ENCODE data around the gene ACP5. TPM values are rescaled to one million over a fixed set of nuclear protein-coding genes. Genes with fewer than 3 reads are reported as not detected.

Gene ACP5
- total and polyA plus RNA-seq, 2 of the 8 experiments (the other 6 are each of a cell fraction or from before 2014, with no cell fraction given) = 9.0 to 14.3 TPM

DNA sequence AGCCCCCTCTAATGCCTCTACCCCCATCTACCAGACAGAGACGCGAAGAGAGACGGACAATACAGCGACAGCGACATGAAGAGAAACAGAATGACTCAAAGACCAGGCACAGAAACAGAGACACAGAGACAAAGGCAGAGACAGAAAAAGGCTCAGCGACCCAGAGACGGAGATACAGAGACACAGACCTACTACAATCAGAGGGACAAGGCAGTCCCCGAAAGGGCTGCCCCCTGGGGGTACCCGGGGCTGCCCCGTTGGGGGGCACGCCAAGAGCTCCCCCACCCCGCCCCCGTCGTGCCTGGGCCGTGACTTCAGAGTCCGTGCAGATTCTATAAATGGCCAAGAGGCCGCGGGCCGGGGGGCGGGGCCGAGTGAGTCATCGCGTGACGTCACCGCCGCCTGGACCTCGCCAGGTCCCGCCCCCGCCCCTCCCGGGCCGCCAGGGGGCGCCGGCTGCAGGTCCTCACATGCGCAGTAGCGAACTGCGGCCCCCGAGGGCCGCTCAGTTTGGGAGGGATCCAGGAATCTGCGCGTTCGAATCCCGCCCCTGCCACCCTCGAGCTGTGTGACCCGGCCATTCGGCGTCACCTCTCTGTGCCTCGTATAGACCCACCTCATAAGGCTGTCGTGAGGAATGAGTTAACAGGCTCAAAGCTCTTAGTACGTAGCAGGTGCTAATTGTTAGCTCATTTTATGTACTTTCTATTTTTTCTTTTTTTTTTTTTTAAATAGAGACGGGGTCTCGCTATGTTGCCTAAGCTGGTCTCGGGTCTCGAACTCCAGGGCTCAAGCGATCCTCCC lies 41.5 kb downstream of the ACP5 start (continued):
- TF ChIP-seq, protein P1, sequence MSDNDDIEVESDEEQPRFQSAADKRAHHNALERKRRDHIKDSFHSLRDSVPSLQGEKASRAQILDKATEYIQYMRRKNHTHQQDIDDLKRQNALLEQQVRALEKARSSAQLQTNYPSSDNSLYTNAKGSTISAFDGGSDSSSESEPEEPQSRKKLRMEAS (IDR thresholded peaks at IDR 0.05) = peak; percentile 37; the same call in 1 of the 2 replicates
- TF ChIP-seq CTBP2 (IDR thresholded peaks at IDR 0.05; ENCODE audit: borderline replicate concordance, insufficient read depth, insufficient read length, low read length) (no peak), KDM4A (IDR thresholded peaks at IDR 0.05; ENCODE audit: low read depth, low read length, severe bottlenecking) (peak; percentile 47), SIRT6 (IDR thresholded peaks at IDR 0.05; ENCODE audit: low read length) (no peak), KDM5A (IDR thresholded peaks at IDR 0.05; ENCODE audit: low read length) (no peak), CEBPB (IDR thresholded peaks at IDR 0.05; ENCODE audit: low read depth, low read length) (no peak), TAF1 (IDR thresholded peaks at IDR 0.05; ENCODE audit: low read depth, low read length) (peak; percentile 74), HDAC2 (IDR thresholded peaks at IDR 0.05; ENCODE audit: borderline replicate concordance in 1 of 2, low read depth in 2 of 2, low read length in 2 of 2) (0 out of 4 replicates have a peak, but pooled peaks of 1 of the 2 experiments have one; percentile 76), TCF12 (IDR thresholded peaks at IDR 0.05; ENCODE audit: low read depth, low read length) (0 out of 2 replicates have a peak, but pooled peaks have one; percentile 55), SIX5 (IDR thresholded peaks at IDR 0.05; ENCODE audit: low read depth, low read length) (no peak), SIN3A (conservative IDR thresholded peaks at IDR 0.05 in 1 of 2, IDR thresholded peaks at IDR 0.05 in 1 of 2; ENCODE audit: low read depth in 1 of 2, low read length in 2 of 2) (no peak), KDM1A (IDR thresholded peaks at IDR 0.05; ENCODE audit: borderline replicate concordance, low read length) (peak; percentile 85), JUND (IDR thresholded peaks at IDR 0.05; ENCODE audit: low read length) (peak; percentile 99), ZNF274 (IDR thresholded peaks at IDR 0.05; ENCODE audit: borderline replicate concordance, extremely low read depth, low read length) (no peak), CBX5 (IDR thresholded peaks at IDR 0.05; ENCODE audit: low read depth, low read length) (no peak), CTCF (IDR thresholded peaks at IDR 0.05; ENCODE audit: control extremely low read depth in 1 of 3, insufficient read depth in 1 of 3, low read depth in 1 of 3, low read length in 3 of 3) (peak; percentile 75 to 86 (median 79)), RAD21 (IDR thresholded peaks at IDR 0.05 in 1 of 2, conservative IDR thresholded peaks at IDR 0.05 in 1 of 2; ENCODE audit: low read depth in 2 of 2, low read length in 2 of 2) (peak in 1 of 2 experiments; percentile 47; a peak in 1 of 4 replicates), SP4 (IDR thresholded peaks at IDR 0.05; ENCODE audit: low read length) (peak; percentile 96), CREB1 (IDR thresholded peaks at IDR 0.05) (peak; percentile 93)
- TF ChIP-seq, protein P2, sequence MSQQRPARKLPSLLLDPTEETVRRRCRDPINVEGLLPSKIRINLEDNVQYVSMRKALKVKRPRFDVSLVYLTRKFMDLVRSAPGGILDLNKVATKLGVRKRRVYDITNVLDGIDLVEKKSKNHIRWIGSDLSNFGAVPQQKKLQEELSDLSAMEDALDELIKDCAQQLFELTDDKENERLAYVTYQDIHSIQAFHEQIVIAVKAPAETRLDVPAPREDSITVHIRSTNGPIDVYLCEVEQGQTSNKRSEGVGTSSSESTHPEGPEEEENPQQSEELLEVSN (IDR thresholded peaks at IDR 0.05) = peak; percentile 39; the same call in 1 of the 2 replicates

Data from H1 (cell line).